ENCODE data around the gene ISX. TPM values are rescaled to one million over a fixed set of nuclear protein-coding genes. Genes with fewer than 3 reads are reported as not detected.

ISX gene
- total RNA-seq, 4 donors from 2014 or later = 26.4 to 187 (median 115) TPM

DNA sequence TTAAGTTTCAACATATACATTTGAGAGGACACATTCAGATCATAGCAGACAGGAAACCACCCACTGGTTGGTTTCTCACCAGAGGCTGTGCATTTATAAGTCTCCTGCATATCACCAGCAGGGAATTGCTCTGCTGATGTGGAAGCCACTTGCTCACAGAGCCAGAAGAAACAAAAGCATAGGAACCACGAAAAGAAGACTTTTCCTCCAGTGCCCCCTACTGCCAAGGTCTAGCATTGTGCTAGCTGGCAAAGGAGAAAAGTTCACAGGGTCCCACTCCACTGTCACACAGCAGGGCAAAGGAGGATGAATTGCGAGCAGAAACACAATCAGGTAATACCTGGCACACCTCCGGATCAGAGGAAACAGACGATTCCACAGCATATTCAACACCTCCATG is 28.9 kb upstream of the ISX start:
- no peaks in the 10 kb centered on the region for H3K9me3 ChIP-seq
- no peak for TF ChIP-seq POLR2A (IDR thresholded peaks at IDR 0.05)
- TF ChIP-seq, protein P1, sequence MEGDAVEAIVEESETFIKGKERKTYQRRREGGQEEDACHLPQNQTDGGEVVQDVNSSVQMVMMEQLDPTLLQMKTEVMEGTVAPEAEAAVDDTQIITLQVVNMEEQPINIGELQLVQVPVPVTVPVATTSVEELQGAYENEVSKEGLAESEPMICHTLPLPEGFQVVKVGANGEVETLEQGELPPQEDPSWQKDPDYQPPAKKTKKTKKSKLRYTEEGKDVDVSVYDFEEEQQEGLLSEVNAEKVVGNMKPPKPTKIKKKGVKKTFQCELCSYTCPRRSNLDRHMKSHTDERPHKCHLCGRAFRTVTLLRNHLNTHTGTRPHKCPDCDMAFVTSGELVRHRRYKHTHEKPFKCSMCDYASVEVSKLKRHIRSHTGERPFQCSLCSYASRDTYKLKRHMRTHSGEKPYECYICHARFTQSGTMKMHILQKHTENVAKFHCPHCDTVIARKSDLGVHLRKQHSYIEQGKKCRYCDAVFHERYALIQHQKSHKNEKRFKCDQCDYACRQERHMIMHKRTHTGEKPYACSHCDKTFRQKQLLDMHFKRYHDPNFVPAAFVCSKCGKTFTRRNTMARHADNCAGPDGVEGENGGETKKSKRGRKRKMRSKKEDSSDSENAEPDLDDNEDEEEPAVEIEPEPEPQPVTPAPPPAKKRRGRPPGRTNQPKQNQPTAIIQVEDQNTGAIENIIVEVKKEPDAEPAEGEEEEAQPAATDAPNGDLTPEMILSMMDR (IDR thresholded peaks at IDR 0.05) = peak in 2 of 6 experiments; percentile 18 to 23
- H3K4me1 ChIP-seq = no peaks in the 10 kb centered on the region
- H3K27me3 ChIP-seq = no peaks in the 10 kb centered on the region
- no peak overlapping the region for H3K4me3 ChIP-seq
- no peak overlapping the region for H3K27ac ChIP-seq
- DNase-seq = no peak
- no peaks in the 10 kb centered on the region for H3K36me3 ChIP-seq

DNA sequence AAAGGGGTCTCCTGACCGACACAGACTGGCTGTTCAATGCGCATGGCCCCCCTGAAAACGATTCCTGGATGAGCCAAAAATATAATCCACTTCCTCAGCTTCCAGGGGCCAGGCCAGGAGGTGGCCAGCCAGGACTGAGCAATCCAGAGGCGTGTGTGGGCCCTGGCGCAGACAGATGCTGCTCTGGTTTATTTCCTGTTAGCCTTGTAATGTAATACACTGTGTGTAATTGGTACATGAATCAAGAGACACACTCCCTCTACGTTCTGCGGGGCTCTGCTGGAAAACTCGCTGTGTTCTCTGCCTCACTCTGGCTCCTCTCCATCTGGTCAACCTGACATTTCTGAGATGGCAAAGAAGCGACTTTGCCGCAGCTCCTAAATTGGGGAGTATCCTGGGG is 26.3 kb upstream of the ISX start:
- Histone ChIP-seq H3K9me3 (no peaks in the 10 kb centered on the region), H3K36me3 (no peaks in the 10 kb centered on the region), H3K4me1 (no peaks in the 10 kb centered on the region), H3K4me3 (no peak overlapping the region), H3K27ac (no peak overlapping the region), H3K27me3 (no peaks in the 10 kb centered on the region)
- TF ChIP-seq, protein P1 (IDR thresholded peaks at IDR 0.05) = no peak
- TF ChIP-seq POLR2A (IDR thresholded peaks at IDR 0.05) = no peak
- no peak for DNase-seq

DNA sequence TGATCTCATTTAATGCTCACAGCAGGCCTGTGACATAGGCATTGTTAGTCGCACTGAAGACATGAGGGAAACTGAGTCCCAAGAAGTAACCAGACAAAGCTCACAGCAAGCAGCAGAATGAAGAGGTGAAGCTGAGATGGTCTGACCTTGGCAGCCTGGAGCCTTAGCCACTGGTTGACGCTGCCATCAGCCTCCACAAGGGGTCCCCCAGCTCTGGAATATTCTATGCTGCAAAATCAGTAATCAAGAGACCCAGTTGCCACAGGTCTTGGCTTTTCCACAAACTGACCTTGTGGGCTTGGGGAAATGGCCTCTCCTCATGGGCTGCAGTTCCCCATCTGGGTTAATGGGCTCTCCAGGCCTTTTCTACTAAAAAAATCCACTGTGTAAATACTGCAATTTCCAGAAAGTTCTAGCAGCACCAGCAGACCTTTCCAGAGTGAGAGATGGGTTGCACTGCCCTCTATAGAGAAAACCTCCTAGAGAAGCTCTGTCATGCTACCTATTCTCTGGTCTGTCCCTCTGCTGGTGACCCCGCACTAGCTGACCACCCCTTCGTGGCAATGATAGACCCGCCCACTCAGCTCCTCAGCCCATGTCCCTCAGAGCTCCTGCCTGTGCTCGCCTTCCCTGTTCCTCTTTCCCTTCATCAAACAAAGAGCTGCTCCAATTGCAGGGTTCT is 22.6 kb upstream of the ISX start:
- no peak overlapping the region for H3K4me3 ChIP-seq
- H3K27ac ChIP-seq = no peak overlapping the region

DNA sequence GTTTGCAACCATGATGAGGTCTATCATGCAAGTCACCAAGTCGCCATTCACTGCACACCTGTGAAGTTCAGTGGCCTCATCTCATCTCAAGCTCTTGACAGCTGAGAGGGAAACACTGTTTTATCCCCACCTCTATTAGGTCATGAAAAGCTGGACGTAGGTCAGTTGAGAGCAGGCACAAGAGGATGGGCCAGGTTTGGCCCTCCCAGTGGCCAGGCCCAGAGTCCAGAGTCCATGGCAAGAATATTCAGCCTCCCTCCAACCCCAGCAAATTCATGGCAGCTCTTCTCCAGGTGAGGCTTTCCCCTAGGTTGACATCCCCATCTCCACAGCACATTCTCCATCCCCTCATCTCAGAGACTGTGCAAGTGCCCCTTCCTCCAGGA is 22.0 kb upstream of the ISX start:
- Histone ChIP-seq H3K9me3 (no peaks in the 10 kb centered on the region), H3K4me3 (no peak overlapping the region), H3K36me3 (no peaks in the 10 kb centered on the region), H3K4me1 (peaks cover 0 to 6% (median 0%) of the 10 kb centered on the region in 4 donors), H3K27me3 (no peaks in the 10 kb centered on the region), H3K27ac (no peak overlapping the region)
- no peak for DNase-seq
- TF ChIP-seq POLR2A (IDR thresholded peaks at IDR 0.05) = no peak
- TF ChIP-seq, protein P1 (IDR thresholded peaks at IDR 0.05) = no peak

More for the DNA sequence above, 22.6 kb upstream of the ISX start:
- H3K9me3 ChIP-seq = no peaks in the 10 kb centered on the region
- no peak for DNase-seq
- peaks cover 0 to 6% (median 0%) of the 10 kb centered on the region in 4 donors for H3K4me1 ChIP-seq
- no peaks in the 10 kb centered on the region for H3K36me3 ChIP-seq
- no peak for TF ChIP-seq POLR2A (IDR thresholded peaks at IDR 0.05)
- TF ChIP-seq, protein P1 (IDR thresholded peaks at IDR 0.05) = peak in 3 of 6 experiments; percentile 8 to 53 (median 39)
- H3K27me3 ChIP-seq = no peaks in the 10 kb centered on the region

DNA sequence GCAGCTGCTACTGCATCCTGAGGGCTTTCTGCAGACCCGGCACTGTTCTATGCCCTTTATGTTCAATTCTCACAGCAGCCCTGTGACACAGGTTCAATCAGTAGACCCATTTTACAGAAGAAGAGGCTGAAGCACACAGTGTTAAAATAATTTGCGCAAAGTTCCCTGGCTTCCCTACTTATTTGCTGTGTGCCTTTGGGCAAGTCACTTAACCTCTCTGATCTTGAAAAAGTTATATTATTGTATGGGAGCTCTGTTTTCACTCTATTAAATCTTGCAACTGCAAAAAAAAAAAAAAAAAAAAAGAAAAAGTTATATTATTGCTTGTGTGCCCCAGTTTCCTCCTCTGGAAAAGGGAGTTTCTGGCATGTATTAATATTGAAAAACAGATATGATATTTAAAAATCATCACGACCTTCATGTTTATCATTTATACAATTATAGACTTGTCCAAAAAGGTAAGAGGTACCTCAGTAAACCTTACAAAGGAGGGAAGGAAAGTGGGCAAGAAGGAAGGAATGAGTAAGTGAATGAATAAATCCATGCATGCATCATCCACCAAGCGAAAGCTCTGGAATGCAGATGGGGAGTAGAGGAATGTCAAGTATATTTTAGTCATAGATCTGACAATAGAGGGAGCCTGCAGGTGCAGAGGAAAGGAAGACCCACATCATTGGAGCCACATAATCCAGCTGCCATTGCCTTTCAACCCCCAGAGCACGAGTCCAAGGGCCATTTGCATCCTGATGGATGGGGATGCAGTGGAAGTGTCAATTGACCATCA is 21.2 kb upstream of the ISX start:
- TF ChIP-seq, protein P1 (IDR thresholded peaks at IDR 0.05) = no peak
- TF ChIP-seq POLR2A (IDR thresholded peaks at IDR 0.05) = no peak
- no peak for DNase-seq
- Histone ChIP-seq H3K36me3 (no peaks in the 10 kb centered on the region), H3K4me1 (peaks cover 0 to 6% (median 0%) of the 10 kb centered on the region in 4 donors), H3K4me3 (no peak overlapping the region), H3K9me3 (no peaks in the 10 kb centered on the region), H3K27ac (no peak overlapping the region), H3K27me3 (no peaks in the 10 kb centered on the region)
